ENCODE results near the gene ZNF625.

DNA sequence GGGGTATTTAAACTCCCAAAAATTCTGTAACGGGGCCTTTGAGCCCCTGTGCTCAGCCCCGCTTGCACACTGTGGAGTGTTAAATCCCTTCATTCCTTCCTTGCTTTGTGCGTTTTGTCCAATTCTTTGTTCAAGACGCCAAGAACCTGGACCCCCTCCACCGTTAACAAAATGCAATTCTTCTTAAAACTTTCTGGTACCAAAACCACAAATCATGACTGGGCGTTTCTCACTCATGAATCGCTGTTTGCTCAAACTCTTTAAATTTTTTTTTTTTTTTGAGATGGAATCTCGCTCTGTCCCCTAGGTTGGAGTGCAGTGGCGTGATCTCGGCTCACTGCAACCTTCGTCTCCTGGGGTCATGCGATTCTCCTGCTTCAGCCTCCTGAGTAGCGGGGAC is 17.3 kb downstream of the ZNF625 start:
- TF ChIP-seq, protein P1, sequence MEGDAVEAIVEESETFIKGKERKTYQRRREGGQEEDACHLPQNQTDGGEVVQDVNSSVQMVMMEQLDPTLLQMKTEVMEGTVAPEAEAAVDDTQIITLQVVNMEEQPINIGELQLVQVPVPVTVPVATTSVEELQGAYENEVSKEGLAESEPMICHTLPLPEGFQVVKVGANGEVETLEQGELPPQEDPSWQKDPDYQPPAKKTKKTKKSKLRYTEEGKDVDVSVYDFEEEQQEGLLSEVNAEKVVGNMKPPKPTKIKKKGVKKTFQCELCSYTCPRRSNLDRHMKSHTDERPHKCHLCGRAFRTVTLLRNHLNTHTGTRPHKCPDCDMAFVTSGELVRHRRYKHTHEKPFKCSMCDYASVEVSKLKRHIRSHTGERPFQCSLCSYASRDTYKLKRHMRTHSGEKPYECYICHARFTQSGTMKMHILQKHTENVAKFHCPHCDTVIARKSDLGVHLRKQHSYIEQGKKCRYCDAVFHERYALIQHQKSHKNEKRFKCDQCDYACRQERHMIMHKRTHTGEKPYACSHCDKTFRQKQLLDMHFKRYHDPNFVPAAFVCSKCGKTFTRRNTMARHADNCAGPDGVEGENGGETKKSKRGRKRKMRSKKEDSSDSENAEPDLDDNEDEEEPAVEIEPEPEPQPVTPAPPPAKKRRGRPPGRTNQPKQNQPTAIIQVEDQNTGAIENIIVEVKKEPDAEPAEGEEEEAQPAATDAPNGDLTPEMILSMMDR (conservative IDR thresholded peaks at IDR 0.05), result no peak
- TF ChIP-seq ZFX (IDR thresholded peaks at IDR 0.05), result no peak
